HG03565 (cell line): ENCODE data around the gene HECTD4.

Experiments used
- ATAC-seq: cut with Tn5 transposase; IDR thresholded peaks from one replicate; pipeline ENCODE4 v1.9.1; 2021; ENCODE audit warnings: mild to moderate bottlenecking, moderate library complexity; ENCODE audit not compliant: unreplicated experiment

Gene HECTD4

DNA sequence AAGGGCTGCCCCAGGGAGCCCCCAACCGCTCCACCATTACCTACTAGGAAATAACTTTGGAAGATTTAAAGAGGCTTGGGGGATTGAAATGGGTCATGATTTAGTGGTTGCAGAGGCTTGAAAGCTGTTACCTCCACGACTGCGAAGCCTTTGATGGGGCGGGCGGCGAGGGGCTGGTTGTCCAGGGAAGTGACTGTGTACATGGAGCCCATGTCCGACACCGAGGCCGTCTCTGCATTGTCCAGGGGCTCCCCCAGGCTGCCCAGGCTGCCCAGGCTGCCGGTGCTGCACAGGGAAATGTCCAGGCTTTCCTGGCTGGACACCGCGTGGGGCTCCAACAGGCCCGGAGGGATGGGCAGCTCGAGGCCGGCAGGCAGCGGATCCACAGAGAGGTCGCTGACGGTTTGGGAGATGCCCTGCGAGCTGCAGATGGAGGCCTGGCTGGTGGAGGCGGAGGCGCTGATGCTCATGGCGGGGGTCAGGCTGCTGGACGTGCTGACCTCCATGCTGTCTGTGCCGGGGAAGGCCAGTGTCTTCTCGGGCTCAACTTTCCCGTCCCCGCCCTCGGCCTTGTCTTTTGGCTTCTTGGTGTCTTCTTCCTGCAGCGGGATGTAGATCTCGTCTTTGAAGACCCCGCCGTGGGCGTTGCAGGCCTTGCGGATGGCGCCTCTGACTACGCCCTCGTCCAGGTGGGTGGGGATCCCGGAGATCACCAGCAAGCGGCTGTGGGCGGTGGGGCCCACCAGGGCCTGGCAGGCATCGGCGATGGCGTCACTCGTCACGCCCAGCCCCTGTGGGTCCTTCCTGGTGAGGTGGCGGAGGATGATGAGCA is 198.0 kb downstream of the HECTD4 start:
- no peak for ATAC-seq

DNA sequence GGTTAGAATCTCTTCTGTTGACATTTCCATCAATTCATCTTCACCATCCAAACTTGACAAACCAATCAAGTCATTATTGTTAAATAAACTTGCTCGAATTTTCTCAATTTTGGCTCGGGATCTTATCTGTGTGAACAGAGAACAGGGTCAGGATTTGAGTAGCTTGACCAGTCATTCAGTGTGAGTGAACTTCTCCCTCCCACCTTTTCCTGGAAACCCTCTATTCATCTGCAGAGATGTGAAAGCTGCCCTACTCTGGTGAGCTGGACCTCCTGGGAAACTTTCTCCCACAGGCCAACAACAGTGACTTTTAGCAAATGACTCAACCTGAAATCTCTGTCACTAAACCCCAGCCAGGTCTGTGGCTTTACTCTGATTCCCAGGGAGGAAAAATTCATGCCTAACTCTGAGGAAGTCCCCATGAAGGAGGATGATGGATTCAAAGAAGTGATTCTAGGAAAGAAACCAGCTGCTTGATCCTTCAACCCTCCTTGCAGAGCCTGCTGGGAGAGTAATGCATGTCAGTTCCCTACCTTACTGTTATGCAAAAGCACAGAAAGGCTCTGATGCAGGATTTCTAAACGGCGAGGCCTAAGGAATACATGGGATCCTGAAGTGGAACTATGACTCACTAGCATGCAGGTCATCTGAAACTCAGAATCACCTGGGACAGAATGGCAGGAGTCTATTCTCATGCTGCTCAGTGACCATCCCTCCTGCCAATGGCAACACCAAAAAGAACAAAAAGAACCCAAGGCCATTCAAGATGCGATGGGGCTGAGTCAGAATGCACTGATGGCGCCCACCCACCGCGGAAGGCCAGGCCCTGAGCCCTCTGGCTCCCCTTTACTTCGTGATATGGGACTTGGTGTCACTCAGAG is 198.8 kb downstream of the HECTD4 start:
- ATAC-seq = no peak

DNA sequence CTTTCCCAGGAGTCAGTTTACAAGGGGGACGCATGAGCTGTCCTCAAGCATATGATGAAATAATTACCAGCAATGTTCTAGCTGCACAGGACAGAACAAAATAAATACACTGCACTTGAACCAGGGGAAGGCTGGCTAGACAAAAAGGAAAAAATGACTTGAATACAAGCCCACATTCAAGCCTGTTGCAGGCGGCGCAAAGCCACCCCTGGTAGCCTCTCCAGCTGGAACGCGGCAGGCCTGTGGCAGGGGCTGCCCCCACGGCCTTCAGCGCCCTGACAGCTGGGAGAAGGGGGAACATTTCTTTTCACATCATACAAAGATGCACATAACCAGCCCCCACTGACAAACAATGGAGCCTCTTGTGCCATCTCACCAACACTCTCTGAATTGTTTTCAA is 199.7 kb downstream of the HECTD4 start:
- no peak for ATAC-seq

DNA sequence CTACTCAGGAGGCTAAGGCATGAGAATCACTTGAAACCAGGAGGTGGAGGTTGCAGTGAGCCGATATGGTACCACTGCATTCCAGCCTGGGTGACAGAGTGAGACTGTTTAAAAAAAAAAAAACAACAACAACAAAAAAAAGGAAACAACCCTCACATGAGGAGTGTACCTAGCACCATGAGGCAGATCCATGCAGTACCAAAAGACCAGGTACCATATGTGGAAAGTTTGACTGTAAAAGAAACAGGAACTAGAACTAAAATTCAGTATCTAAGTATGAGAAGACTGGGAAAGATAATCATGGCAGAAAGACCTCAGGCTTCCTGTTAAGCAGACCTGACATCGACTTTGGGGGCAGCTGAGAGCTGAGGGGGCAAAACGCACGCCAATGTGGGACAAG is 201.8 kb downstream of the HECTD4 start:
- no peak for ATAC-seq

DNA sequence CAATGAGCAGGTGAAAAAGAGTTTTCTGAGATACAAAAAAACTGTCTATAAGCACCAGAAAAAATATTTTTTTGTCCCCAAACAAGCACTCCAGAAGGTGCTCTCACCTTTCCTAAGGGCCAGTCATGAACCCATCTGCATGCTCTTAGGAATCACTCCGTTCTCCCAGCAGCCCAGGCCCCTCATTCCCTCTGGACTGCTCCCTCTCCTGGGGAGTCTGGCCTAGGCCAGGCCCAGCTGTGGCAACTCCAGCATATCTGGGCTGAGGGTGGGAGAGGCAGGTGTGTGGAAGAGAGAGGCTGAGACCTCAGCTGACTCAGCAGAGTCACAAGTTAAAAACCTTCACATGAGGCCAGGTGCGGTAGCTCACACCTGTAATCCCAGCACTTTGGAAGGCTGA is 202.3 kb downstream of the HECTD4 start:
- no peak for ATAC-seq

DNA sequence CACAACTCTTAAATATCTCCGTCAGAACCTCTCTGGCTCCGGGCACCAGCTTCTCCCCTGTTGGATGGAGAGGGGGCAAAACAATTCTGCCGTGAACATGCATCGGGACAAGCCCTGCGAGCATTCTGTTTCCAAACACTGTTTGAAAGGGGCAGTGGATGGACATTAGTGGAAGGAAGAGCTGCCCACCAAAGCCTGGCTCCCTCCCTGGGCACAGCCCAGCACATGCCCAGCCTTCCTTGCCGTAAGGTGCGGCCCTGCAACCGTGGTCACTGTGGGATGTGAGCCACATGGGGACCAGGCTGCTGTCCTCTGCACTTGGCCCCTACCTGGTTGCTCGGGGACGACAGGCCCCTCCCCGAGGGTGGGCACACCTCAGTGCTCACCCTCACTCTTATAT is 202.9 kb downstream of the HECTD4 start:
- ATAC-seq = no peak

DNA sequence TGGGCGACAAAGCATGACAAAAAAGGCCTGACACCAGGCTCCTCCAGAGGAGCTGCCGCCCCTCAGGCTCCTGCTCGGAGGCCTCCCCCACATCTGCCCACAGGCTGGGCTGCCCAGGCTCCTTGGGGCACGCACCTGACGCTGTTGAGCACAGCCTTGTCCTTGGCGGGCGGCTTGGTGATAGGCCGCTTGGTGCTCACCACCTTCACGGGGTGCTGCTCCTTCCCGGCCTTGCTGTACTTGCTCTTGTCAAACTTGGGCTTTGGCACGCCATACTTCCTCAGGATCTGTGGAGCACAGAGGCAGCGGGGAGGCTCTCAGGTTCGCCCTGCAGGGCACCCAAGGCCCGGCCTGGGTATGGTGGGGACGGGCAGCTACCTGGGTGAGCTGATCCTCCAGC is 203.4 kb downstream of the HECTD4 start:
- ATAC-seq = no peak

DNA sequence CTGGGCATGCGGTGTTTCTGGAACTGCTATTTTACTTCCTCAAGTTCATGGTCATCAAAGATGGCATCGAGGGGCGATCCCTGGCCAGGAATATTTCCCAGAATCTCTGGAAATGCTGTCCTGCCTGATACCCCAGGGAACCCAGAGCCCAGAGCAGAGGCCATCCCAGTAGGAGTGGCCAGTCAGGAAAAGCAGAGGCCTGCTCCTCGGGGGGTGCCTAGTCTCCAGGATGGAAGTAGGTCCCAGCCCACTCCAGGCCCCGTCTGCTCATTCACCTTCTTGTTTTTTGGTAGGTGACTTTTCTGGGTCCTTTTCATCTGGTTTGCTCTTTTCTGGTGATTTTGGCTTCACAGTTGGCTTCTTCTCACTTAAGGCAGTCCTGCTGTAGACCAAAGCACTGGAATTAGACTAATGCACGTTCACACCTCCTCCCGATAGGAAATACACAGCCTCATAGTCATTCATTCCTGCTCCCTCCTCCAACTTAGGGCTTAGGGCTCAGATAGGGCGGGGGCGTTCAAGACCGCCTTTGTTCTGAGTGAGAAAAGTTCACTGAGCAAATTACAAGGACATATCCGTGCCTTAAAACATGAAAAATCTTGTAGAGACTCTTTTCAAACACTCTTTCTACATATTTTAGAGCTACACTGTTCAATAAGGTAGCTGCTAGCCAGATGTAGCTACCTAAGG is 205.8 kb downstream of the HECTD4 start:
- no peak for ATAC-seq

DNA sequence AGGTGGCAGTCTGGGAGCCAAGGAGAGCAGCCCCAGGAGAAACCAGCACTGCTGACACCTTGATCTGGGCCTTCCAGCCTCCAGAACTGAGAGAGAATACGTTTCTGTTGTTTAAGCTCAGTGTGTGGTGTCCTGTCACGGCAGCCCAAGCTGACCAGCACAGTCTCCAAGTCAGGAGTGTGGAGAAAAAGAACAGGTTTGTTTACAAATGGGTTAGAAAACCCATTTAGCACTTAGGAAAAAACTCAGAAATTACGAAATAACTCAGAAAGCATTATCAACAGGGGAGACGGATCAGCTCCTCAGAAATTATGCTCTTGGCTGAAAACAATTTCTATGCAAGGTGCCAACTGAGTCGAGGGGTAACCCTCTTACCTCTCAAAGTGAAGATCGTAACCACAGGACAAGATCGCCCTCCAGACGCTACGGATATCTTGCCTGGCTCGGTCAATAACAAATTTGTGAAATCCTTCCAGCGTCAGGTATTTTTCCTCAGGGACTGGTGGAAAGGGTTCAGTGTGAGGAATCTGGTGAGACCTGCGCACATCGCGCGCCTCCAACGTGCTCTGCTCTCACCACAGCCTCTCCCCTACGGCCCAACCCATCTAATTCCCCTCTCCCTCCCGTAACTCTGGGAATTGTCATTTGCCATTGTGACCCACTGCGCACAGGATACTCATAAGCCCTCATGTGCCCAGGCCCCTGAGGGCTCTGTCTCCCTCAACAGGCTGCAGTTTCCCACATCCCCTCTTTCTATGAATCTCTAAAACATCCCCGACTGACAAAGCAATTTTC is 206.7 kb downstream of the HECTD4 start:
- no peak for ATAC-seq

DNA sequence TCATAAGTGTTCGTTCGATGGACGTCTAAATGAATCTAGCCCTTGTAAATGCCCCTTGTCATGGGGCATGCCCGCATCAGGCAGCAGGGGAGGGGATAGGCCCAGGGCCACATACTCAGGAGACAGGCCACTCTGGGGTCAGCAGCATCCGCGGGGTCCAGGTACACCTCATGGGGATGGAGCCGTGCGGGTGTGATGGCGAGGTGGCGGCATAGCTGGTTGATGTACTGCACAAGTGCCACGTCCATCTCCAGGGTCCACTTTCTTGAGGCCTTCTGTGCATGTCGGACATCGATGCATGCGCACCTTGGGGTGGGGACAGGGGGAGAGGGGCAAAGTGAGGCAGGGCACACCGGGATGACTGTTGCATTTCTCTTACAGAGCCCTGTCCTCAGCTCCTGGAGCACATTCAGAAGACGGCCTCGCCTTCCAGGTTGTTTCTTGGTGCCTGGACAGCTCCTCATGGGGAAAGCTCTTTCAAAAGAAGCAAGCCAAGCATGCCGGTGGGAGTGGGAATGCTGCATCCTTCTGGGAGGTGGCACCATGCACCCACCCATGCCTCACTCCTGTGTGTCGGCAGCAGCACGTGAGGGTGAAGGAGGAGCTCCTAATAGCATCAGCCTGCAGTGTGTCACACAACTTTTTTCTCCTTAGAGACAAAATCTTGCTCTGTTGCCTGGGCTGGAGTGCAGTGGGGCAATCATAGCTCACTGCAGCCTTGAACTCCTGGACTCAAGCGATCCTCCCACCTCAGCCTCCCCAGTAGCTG is 209.5 kb downstream of the HECTD4 start:
- ATAC-seq = no peak

DNA sequence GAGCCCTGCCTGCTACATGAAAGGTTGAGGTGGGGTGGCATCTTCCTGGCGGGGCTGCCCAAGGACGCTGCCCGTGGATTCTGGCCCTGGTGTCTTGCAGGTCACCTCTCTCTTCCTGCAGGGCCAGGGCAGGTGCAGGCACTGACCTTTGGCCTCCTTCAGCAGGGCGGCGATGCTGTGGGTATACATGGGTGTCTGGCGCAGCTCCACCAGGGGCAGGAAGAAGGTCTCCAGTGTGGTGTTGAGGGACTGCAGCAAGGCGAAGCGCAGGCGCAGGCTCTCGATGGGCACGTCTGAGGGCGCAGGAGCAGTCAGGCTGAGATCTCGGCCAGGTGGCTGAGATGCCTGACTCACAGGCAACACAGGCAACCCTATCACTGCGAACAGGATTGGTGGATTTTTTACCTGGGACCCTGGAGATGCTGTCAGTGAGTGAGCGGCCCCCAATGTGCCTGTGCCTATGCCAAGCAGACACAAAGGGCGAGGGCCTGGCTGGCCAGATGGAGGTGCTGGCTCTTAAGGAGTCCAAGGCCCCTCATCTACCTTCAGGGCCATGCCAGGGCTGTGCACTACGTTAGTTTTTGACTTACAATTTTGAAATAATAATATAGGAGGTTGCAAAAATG is 211.1 kb downstream of the HECTD4 start:
- no peak for ATAC-seq

DNA sequence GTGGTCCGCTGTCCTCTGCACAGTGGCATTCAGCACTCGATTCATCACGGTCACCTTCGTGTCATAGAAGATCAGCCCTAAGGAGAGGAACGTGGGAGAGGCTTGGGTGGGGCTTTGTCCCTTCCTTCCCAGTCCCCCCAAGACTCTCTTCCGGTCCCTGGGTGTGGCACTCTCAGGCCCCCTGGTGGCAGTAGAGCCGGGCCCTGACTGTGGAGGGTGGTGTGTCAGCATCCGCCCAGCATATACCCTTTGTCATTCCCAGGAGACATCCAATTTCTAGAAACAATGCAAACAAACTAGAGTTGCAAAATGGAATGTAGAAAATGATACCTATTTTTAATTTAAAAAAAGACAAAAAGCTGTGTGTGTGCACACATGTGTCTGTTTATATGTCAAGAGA is 211.9 kb downstream of the HECTD4 start:
- no peak for ATAC-seq

DNA sequence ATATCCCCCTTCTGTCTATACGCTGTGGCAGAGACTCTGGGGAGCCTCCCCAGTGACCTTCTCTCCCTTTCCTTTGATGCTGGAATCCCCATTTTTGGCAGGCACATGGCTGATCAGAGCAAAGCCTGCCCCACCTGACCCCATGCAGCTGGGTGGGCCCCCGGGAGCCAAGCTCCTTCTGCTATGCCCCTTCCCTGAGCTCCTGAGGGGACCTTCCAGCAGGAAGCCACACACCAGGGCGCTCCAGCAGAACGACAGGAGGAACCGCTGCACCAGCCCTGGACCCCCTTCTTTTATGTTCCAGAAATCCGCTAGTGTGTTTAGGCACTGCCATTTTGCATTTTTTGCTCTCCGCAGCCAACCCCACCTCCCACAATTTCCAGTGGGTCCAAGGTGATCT is 212.3 kb downstream of the HECTD4 start:
- ATAC-seq = no peak

DNA sequence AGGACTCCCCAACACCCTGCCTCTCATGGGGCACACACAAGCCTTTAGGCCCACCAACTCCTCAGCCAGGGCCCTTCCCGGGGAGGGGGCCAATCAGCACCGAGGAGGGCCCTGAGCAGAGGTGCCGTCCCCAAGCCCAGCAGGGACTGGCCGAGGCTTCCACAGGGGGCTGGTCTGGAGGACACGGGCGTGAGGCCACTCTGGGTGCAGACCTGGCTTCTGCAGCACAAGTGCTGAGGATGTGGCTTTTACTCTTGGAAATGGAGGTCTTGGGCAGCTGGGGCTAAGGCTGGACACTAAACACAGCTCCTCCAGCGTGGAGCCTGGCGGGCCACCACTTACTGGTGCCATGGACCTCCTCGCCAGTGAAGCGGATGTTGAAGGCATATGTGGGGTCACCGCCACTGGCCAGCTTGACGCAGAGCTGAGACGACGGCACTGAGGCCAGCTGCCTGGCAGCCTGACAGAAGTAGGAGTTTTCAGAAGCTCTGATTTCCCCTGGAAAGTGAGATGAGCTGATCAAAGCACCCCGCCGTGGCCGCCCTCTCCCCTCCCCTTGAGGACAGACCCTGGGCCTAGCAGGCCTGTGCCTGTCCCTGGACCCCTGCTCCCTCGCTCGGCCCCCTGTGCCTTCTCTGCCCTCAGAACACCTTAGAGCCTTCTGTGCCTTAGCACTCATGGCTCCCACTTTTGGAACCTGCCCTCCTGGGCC is 212.9 kb downstream of the HECTD4 start:
- ATAC-seq = no peak

DNA sequence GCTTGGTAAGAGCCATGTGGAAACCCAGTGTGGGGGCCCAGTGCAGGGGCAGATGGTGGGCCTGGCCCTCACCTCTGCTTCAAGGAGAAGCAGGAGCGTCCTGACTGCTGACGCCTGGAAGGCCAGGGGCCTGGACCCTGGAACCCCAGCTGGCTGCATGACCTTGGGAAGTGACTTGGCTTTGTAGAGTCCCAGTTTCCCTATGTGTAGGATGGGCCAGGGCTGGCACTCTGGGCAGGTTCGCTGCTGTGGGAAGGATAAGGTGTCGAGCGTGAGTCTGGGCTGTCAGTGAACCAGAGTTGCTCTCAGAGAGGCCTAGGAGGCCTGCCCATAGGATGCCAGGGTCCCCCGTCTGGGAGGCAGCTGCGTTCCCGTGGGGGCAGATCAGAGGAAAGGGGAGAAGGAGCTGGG is 213.7 kb downstream of the HECTD4 start:
- ATAC-seq = no peak

DNA sequence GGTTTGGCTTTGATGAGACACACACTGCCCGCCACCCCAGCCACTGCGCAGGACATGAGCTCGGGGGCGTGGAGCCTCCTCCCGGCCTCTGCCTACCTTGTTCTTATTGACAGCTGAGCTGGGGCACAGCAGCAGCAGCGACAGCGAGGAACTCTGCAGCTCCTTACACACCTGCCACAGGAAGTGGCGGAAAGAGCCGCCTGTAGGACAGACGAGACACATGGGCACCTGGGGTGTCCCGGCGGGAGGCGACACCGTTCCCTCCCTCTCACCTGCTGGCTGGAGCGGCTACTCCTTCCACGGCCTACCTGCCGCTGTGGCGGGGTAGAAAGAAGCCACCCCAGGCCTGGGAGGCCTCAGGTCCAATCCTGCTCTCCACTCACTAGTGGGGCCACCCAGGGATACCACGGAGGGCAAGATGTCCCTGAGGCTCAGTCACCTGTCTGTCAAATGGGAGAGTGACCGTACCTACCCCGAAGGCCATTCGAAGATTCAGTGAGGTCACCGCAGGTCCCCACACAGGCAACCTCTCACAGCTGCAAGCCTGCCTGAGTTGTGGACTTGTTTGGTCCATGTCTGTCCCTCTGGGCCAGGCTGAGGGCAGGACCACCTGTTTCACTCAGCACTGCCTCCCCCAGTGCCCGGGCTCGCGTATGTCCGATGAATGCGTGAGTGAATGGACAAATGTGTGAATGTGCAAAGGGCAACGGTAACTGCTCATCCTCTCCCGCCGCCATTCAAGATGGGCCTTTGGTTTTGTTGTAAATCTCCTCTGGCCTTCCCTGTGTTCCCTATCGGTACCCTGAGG is 214.3 kb downstream of the HECTD4 start:
- ATAC-seq = no peak

DNA sequence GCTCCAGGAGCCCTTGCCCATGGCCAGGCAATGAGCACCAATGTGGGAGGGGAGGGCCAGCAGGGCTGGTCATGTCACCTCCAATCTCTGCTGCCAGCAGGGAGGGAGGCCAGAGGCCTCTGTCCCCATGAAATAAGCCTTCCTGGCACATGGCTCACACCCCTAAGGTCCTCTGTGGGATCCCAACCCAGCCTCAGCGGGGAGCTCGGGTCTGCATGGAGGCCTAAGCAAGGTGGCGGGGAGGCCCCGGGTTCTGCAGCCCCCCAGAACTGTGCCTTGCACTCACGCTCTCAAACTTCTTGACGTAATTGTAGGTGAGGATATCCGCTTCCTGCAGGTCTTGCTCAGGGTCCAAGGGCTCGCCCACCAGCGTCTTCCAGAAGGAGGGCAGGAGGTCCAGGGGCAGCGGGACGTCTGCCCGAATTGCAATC is 215.2 kb downstream of the HECTD4 start:
- ATAC-seq = no peak
